Erythroblast (primary cell): ENCODE results near the gene PTPRN2.
"Not testable (repeated sequence)": the region's sequence is repeated elsewhere in the genome, so short reads cannot be mapped to it uniquely, and the experiment has no call there.

ENCODE experiments used
- DNase-seq, 2 experiments: peaks; one replicate each; lab custom pipeline; 2025; lab: John Stamatoyannopoulos, UW
- GATA1 ChIP-seq: IDR thresholded peaks from 2 replicates; pipeline ENCODE4 v1.6.1; 2011; ENCODE audit warnings: low read depth, mild to moderate bottlenecking, control low read depth, low read length, moderate library complexity
- POLR2A ChIP-seq: IDR thresholded peaks from 2 replicates; pipeline ENCODE4 v1.6.1; 2011; ENCODE audit warnings: mild to moderate bottlenecking, low read length

Gene PTPRN2

GRCh38 chr7:157596881-157597280 lies 990.7 kb downstream of the PTPRN2 start:
- DNase-seq, result no peak
- TF ChIP-seq GATA1, result no peak
- TF ChIP-seq POLR2A, result no peak

DNA sequence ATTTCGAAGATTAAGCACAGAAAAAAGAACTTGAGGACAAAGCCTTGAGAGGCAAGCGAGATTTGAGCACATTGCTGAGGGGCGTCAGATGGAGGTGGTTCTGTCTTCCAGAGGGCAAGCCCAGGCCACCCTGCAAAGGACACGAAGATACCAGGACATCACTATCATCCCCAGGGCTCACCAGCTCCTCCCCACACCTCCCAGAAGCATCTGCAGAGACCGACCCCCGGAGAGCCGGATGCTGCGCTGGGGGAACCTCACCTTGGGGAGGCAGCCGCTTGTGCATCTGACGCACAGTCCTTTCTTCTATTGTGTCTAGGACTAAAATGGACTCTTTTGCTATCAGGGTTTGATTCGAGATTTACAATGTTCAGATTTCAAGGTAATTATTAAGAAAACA lies 991.2 kb downstream of the PTPRN2 start:
- TF ChIP-seq GATA1, result no peak
- no peak for TF ChIP-seq POLR2A
- DNase-seq, result no peak

DNA sequence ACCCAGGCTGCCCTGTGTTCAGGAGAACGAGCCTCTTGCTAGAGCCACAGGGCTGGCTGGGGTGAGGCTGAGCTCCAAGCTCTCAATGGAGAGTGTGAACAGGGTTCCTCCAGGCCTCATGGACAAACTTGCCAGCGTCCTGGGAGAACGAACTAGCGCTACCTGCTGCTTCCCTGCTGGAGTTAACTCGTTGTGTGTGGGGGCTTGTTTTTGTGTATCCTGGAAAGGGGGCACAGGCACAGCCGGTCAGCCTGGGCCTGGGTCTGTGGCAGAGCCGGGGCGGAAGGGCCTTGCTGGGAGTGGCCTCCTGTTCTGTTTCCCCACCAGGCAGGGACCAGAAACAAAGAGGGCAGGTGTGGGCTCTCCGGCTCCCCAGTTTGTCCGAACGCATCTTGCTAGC lies 991.6 kb downstream of the PTPRN2 start:
- TF ChIP-seq GATA1, result no peak
- TF ChIP-seq POLR2A, result no peak
- DNase-seq, result no peak

DNA sequence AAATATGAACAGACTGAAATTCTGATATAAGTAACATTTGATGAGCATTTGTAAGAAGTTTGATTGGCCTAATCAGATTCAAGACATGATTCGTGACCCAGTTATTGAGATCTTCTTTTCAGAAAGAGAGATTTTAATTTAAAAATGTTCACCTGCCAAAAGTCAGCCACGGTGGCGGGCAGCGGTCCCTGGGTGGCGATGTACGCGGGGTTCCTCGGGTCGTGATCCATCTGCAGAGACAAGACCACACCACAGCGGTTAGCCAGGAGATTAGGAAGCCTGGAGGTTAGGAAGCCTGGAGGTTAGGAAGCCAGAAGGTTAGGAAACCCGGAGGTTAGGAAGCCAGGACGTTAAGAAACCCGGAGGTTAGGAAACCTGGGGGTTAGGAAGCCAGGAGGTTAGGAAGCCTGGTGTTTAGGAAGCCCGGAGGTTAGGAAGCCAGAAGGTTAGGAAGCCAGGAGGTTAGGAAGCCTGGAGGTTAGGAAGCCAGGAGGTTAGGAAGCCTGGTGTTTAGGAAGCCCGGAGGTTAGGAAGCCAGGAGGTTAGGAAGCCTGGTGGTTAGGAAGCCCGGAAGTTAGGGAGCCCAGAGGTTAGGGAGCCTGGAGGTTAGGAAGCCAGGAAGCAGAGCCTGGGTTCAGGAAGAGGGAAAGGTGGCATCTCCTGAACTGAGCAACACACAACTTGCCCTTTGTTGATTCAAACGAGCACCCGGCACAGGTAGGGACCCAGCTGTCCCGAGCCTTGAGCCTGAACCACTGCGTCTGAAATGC lies 992.4 kb downstream of the PTPRN2 start:
- DNase-seq, result no peak
- TF ChIP-seq GATA1 (no peak), POLR2A (no peak)

- TF ChIP-seq POLR2A, result no peak
- TF ChIP-seq GATA1, result no peak
- DNase-seq, result no peak
Measured at GRCh38 chr7:157594306-157594705, 993.3 kb downstream of the PTPRN2 start.

DNA sequence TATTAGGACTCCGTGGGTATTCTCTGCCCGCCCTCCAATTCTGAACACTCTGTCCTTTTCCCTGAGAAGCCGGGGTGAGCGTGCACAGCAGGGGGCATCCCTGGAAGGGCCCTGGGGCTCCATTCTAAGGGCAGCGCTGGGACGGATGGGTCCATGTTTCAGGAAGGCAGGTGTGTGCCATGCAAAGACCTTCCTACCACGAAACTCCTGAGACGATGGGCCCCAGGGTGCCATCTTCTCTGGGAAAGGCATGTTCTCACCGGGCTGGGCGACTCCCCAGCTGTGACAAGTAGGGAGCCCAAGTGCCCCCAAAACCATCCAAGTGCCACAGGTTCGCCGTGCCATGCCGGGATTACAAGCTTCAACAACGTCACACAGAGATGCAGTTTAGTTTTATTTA lies 994.1 kb downstream of the PTPRN2 start:
- TF ChIP-seq POLR2A (no peak), GATA1 (no peak)
- DNase-seq, result no peak

DNA sequence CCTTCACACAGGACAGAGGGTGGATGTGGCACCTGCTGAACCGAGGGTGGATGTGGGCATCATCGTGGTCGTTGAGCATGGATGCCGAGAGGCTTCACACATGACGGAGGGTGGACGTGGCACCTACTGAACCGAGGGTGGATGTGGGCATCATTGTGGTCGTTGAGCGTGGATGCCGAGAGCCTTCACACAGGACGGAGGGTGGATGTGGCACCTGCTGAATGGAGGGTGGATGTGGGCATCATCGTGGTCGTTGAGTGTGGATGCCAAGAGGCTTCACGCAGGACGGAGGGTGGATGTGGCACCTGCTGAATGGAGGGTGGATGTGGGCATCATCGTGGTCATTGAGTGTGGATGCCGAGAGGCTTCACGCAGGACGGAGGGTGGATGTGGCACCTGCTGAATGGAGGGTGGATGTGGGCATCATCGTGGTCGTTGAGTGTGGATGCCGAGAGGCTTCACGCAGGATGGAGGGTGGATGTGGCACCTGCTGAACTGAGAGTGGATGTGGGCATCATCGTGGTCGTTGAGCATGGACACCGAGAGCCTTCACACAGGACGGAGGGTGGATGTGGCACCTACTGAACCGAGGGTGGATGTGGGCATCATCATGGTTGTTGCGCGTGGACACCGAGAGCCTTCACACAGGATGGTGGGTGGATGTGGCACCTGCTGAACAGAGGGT lies 994.8 kb downstream of the PTPRN2 start:
- not testable (repeated sequence) for DNase-seq

DNA sequence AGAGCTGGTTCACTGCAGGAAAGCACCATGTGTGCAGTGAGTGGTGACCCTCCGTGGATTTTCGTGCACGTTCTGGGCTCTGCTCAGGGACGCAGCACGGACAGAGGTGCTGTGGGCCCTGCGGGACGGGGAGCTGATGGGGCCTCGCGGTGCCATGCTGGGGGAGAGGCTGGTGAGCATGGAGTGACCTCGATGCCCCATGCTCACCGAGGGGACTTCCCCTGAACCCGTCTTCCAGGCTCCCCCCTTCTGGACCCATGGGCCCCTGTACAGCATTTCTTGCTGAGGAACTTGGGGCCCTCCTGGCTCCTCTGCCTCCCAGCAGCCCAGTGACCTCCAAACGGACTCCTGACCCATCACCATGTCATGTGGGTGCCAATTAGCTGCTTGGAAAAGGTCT lies 997.1 kb downstream of the PTPRN2 start:
- no peak for DNase-seq
- no peak for TF ChIP-seq GATA1
- no peak for TF ChIP-seq POLR2A

DNA sequence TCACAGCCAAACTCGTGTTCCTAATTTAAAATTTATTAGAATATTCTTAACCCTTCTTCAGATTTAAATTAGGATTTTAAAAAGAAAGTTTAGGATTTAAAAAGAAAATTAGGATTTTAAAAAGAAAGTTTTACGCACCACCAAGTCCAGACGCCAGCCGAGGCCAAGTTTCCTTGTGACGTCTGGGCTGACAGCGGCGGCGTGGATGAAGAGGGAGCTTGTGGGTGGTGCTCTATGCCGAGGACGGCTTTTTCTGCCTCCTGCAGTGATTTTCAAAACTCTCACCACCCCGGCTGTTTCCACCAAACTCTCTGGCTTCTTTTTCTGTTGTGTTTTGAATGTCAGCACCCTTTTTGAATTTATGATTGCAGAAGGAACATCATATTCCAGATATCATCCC lies 997.9 kb downstream of the PTPRN2 start:
- no peak for DNase-seq
- TF ChIP-seq GATA1 (no peak), POLR2A (no peak)

DNA sequence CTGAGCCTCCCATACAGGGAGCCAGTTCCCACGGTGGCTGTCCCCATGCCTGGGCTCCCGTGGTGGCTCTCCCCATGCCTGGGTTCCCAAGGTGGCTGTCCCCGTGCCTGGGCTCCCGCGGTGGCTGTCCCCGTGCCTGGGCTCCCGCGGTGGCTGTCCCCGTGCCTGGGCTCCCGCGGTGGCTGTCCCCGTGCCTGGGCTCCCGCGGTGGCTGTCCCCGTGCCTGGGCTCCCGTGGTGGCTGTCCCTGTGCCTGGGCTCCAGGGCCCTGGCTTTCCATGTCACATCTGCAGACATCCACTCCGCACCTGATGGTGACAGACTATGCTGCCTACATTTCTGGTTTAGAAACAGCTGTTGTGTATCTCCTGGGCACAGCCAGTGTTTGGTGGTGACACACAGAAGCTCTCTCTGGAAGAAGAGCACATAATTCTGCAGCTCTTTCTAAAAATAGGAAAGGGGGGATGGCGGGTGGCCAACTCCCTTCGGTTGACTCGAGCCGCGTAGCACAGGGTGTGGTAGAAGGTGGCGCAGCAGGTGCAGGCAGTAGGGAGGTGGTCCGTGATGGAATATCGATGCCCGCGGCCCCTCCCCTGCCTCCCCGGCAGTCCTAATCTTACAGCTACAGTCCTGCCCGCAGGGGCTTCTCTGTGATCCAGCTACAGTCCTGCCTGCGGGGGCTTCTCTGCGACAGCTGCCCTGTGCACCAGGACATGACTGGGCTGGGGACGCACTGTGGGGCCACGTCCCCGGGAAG lies 999.6 kb downstream of the PTPRN2 start:
- DNase-seq, result no peak
- no peak for TF ChIP-seq GATA1
- TF ChIP-seq POLR2A, result no peak

DNA sequence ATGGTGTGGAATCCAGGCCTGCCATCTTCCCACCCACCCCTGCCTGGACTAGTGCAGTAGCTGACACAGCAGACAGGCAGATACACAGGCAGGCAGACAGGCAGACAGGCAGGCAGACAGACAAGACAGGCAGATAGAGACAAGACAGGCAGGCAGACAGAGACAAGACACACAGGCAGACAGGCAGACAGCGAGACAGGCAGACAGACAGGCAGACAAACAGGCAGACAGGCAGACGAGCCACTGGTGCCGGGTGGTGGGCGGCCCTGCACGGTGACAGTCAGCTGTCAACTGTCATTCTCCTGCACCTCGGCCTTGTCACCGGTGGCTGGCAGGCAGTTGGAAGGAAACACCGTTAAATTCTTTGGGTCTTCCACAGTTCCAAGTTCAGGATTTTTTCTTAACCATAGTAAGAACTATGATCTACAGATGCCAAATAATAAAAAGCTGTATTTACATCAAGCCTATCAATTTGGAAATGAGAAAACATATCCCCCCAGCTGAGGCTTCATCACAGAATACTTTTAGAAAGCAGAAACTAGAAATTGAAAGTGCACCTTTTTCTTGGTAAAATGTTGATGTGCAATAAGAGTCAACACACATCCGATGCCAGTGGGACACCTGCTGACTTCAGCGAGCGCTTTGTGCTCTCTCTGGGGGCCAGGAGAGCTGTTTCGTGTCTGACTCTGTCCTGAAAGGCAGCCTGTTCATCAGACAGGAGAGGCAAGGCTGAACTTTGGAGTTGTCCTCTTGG lies 1000.4 kb downstream of the PTPRN2 start:
- TF ChIP-seq GATA1 (no peak), POLR2A (no peak)
- no peak for DNase-seq

GRCh38 chr7:157586426-157586955 lies 1001.1 kb downstream of the PTPRN2 start:
- TF ChIP-seq POLR2A (no peak), GATA1 (no peak)
- DNase-seq, result no peak
